ENCODE results near the gene TAF4. TPM values are rescaled to one million over a fixed set of nuclear protein-coding genes. Genes with fewer than 3 reads are reported as not detected.

TAF4 gene
- 12.2 to 18.0 TPM (median 16.7 TPM) in 5 replicates for total RNA-seq (2022; extraction: Qiagen RNA extraction; ENCODE audit: low read depth)

GRCh38 chr20:62065674-62066338 is at the start of gene TAF4:
TAF4 (minus strand) TSS chr20:62065881; CDS start chr20:62065810, 71 bp downstream.

Other genes starting within 250 kb of the TAF4 start
- gene LSM14B, start 56.6 kb upstream of the TAF4 start, total RNA-seq (2022; extraction: Qiagen RNA extraction; ENCODE audit: low read depth) = 24.7 to 29.6 TPM (median 26.0 TPM) in 5 replicates
- 428 to 596 TPM (median 576 TPM) in 5 replicates for gene PSMA7, start 77.5 kb upstream of the TAF4 start, total RNA-seq (2022; extraction: Qiagen RNA extraction; ENCODE audit: low read depth)
- gene SS18L1, start 77.9 kb upstream of the TAF4 start, total RNA-seq (2022; extraction: Qiagen RNA extraction; ENCODE audit: low read depth) = 7.4 to 11.4 TPM (median 10.8 TPM) in 5 replicates
- 26.3 to 39.2 TPM (median 36.7 TPM) in 5 replicates for gene MTG2, start 117.1 kb upstream of the TAF4 start, total RNA-seq (2022; extraction: Qiagen RNA extraction; ENCODE audit: low read depth)
- gene HRH3, start 154.4 kb upstream of the TAF4 start, total RNA-seq (2022; extraction: Qiagen RNA extraction; ENCODE audit: low read depth) = not detected in 5 replicates
- gene OSBPL2, start 172.6 kb upstream of the TAF4 start, total RNA-seq (2022; extraction: Qiagen RNA extraction; ENCODE audit: low read depth) = 15.9 to 26.0 TPM (median 20.4 TPM) in 5 replicates
- gene ADRM1, start 237.1 kb upstream of the TAF4 start, total RNA-seq (2022; extraction: Qiagen RNA extraction; ENCODE audit: low read depth) = 122 to 192 TPM (median 188 TPM) in 5 replicates